Inflammatory macrophage treated with lipopolysaccharide for 4 hours (primary cell): ENCODE measurements around the gene PYGB.
"Not testable (repeated sequence)": the region's sequence is repeated elsewhere in the genome, so short reads cannot be mapped to it uniquely, and the experiment has no call there.

Experiments
- DNase-seq: peaks from one replicate; pipeline ENCODE4 v3.0.0-alpha.2; 2020

Gene PYGB

DNA sequence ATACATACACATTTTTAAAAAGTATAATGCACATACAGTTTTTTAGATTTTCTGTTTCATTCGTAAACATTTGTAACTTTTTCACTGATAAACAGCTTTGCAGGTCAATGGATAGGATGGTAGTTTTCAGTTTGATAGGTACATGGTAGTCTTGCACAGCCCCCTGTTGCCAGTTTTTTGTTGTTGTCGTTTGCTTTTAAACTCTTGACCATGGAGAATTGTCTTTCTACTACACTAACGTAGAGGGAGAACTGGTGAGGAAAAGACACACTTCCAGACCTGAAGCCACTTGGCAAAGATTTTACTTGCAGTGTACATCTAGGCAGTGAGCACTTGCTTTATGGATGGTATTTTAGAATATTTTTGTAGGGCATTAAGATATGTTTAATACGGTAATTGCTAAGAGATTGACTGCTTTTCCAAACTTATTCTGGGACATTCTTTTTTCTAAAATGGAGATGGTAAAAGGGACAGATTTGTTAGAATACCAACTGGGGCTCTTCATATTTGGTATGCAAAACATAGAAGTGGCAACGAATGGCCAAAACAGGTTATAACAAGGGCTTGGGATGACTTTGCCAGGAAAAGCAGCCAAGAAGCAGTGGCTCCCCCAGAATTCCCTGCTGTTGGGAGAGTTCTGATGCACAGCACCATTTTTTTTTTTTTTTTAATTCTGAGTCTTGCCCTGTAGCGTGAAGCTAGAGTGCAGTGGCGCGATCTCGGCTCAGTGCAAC, 1.5 kb downstream of the PYGB start:
- DNase-seq = no peak

GRCh38 chr20:25250508-25250907, 2.6 kb downstream of the PYGB start:
- no peak for DNase-seq

DNA sequence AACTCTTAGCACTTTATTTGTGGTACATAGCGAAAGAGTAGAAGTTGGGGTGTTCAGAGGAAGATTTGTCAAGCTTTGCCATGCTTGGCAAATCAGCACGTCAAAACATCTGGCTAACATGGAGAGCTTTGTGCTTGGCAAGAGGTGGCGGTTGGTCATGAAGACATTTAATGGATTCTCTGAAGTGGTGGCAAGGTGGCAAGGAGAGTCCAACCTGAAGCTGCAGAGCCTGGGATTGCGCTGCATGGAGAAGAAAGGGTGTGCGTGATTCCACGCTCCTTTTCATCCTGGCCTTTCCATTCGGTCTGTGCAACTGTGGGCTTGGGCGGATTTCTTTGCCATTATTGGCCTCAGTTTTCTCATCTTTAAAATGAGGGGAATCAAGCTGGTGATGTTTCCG, 3.1 kb downstream of the PYGB start:
- no peak for DNase-seq

- no peak for DNase-seq
These were observed 3.7 kb downstream of the PYGB start for GRCh38 chr20:25251558-25251957.

- DNase-seq = no peak
These were observed 4.4 kb downstream of the PYGB start for GRCh38 chr20:25252230-25252651.

- peak; percentile 5 for DNase-seq
These were observed 5.0 kb downstream of the PYGB start for GRCh38 chr20:25252686-25253421.

- peak; percentile 58 for DNase-seq
These were observed 5.9 kb downstream of the PYGB start for GRCh38 chr20:25253606-25254275.

- DNase-seq = no peak
These were observed 6.7 kb downstream of the PYGB start for GRCh38 chr20:25254571-25254970.

- peak; percentile 13 for DNase-seq
These were observed 7.2 kb downstream of the PYGB start for GRCh38 chr20:25254986-25255680.

DNA sequence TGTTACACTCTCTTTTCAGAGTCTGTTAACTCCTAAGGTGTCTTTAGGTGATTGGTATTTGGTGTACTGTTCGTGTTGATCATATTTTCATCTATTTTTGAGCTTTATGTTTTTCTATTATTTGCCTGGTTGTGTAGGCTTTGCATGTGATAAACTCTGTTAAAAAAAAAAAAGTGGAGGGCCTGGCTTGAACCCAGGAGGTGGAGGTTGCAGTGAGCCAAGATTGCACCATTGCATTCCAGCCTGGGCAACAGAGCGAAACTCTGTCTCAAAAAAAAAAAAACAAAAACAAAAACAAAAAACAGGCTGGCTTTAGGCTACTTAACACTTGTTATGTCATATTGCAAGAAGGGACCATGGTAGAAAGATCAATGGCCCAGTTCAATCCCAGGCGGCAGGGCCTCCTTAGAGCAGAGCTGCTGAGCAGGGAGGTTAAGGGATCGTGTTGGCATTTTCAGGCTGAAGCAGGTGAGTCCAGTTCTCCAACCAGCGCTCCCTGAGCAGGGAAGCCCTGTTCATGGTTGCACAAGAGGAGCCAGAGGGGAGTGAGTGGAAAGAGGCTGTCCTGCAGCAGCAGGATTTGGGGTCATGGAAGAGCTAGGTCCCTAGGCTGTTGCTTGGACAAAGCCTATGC, 8.5 kb downstream of the PYGB start:
- no peak for DNase-seq

DNA sequence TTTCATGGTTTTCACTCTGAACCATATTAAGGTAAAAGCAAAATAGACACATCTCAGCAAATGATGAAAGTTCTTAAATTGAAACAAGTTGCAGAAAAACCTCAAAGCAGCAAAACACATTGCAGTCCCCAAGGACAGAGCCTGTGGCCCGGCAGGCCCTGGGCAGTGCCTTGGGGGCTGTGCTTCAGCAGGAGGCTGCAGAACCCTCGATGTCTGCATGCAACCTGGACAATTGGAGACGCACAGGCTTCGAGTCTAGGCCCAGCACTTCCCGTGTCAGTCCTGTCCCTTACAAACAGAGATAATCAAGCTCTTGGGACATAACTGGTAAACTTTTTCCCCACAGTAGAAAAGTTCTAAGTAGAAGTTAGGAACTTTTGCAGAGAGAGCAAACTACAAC, 9.2 kb downstream of the PYGB start:
- no peak for DNase-seq

DNA sequence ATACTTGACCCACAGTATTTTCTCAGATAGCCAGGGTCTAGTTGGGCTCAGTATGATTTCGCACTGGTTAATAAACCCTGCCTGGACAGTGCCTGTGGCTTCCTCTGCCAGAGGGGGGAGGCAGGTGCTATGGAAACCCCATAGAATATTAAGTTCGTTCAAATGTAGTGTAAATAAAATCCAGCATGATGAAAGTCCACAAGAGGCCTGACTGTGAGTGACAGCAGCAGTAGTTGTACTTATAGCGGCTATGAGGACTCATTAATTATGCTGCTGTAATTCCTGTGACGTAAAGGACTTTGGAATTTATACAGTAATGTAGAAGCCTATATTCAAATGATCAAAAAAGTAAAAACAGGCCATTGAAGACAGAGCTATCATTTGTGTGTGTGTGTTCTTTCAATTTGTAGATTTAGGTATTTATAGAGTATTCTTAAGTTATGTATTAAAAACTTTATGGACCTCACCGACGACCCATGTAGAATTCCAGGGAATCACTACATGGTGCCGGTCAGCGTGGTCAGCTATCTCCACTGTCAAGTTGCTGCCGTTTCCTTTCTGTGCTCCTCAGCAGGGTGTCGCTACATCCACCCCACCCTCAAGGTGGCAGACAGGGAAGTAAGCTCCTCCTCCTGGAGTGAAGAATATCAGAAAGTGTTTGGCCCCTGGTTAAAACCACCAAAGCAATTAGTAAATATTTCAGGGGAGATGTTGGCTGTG, 10.0 kb downstream of the PYGB start:
- no peak for DNase-seq

GRCh38 chr20:25258476-25258805, 10.6 kb downstream of the PYGB start:
- no peak for DNase-seq

GRCh38 chr20:25258828-25259227, 10.9 kb downstream of the PYGB start:
- DNase-seq = no peak

DNA sequence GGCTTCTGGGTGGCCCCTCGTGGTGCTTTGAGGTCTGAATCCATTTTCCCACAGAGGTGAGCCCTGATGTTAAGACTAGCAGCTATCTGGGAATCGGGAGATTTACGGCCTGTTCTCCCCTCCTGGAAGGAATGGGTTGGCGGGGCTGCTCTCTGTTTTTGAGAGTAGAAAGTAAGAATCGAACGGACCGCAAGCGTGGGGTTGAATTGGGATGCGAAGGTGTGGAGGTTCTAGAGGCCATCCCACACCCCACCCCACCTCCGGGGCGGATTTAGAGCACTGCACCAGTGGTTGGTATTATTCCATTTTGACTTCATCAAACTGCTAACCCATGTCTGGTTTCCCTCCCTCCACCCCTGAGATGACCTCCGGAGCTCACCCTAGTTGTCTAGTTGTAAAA, 11.5 kb downstream of the PYGB start:
- DNase-seq = no peak

GRCh38 chr20:25259788-25260254, 11.9 kb downstream of the PYGB start:
- no peak for DNase-seq

DNA sequence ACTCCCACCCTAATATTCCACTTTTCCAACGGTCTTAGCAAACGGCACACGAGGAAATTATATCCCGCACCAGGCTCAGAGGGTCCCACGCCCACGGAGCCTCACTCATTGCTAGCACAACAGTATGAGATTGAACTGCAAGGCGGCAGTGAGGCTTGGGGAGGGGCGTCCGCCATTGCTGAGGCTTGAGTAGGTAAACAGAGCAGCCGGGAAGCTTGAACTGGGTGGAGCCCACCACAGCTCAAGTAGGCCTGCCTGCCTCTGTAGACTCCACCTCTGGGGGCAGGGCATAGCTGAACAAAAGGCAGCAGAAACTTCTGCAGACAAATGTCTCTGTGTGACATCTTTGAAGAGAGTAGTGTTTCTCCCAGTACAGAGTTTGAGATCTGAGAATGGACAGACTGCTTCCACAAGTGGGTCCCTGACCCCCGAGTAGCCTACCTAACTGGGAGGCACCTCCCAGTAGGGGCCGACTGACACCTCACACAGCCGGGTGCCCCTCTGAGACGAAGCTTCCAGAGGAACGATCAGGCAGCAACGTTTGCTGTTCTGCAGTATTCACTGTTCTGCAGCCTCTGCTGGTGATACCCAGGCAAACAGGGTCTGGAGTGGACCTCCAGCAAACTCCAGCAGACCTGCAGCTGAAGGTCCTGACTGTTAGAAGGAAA, 13.0 kb downstream of the PYGB start:
- not testable (repeated sequence) for DNase-seq

DNA sequence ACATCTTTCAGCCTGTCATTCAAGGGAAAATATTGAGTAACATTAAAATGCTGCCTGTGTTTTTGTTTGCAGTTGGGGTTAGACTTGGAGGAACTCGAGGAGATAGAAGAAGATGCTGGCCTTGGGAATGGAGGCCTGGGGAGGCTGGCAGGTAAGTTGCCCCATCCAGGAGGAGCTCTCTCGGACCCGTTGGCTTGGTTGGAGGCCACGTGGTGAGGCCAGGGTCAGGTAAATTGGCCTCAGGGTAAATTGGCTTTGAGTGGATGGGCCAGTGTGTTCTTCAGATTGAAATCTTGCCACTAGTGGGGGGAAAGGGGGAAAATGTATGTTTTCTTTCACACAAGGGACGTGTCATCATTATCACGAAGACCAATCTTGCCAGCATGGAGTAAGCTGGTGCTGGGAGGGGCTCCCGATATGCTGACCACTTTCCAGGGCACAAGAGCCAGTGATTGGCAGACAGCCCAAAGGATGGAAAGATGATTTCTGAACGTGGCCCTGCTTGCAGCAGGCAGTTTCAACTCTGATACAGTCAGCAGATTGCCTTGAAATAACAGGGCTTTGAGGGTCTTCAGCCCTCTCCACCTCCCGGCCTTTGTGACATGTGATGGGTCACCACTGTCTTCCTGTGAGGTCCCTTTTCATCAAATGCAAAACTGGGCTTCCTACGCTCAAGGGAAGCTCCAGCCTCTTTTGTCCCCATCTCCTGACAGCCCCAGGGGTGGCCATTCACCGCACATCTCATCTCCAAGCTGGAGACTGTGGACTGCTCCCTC, 21.4 kb downstream of the PYGB start:
- DNase-seq = no peak

GRCh38 chr20:25269833-25270170, 21.9 kb downstream of the PYGB start:
- DNase-seq = no peak

DNA sequence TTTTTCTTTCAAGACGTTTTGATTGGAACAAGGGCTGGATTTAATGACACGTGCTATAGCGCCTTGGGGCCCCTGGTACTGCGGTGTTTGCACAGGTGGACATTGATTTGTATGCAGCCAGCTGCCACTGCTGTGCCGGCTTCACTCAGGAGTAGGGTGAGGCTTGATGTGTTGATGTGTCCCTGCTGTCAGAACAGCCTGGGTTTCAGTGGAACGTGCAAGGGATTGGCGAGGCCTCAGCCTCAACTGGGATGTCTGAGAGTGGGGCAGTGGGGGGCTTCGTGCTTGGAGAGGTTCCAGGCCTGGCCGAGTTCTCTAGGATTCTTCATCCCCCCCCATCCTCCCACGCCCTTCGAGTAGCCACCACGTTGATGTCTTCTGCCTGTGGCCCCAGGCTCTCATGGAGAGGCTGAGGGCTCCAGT, 23.0 kb downstream of the PYGB start:
- DNase-seq = no peak
